Upper lobe of right lung (tissue), 1 donor: Measurements from ENCODE around the gene SMIM30. TPM values are rescaled to one million over a fixed set of nuclear protein-coding genes. Genes with fewer than 3 reads are reported as not detected.
"Not testable (repeated sequence)": the region's sequence is repeated elsewhere in the genome, so short reads cannot be mapped to it uniquely, and the experiment has no call there.

Experiments used
- ATAC-seq: fragments of 200-7000 bp; cut with Tn5 transposase; one replicate; pipeline ENCODE4 v1.9.1; 2020; ENCODE audit warnings: mild to moderate bottlenecking, moderate library complexity
- DNase-seq: peaks from one replicate; pipeline ENCODE4 v3.0.0-alpha.2; 2020
- H3K27ac ChIP-seq: fragments of 200-600 bp; one replicate; pipeline ENCODE4 v1.8.0; 2022
- H3K27me3 ChIP-seq: fragments of 200-600 bp; one replicate; pipeline ENCODE4 v1.8.0; 2022; ENCODE audit warnings: mild to moderate bottlenecking
- H3K36me3 ChIP-seq: fragments of 200-600 bp; one replicate; pipeline ENCODE4 v1.8.0; 2022
- H3K4me1 ChIP-seq: fragments of 200-600 bp; one replicate; pipeline ENCODE4 v1.8.0; 2022
- H3K4me3 ChIP-seq: fragments of 200-600 bp; one replicate; pipeline ENCODE4 v1.8.0; 2022; ENCODE audit warnings: mild to moderate bottlenecking
- H3K9me3 ChIP-seq: fragments of 200-600 bp; one replicate; pipeline ENCODE4 v1.8.0; 2022
- intact Hi-C: fragments of 100-400 bp; cut with DNase I; formaldehyde crosslinking; loops from one replicate; pipeline ENCODE4 v1.11.0; 2022
- long read RNA-seq: library from polyadenylated mRNA; unstranded; transcript quantifications from one replicate; pipeline ENCODE4 v2.0.0, GENCODE V29; 2021
- total RNA-seq: library from RNA; stranded (reverse); fragmentation: NEBNext Ultra II Directional; extraction: Animal tissue kit (Norgen Biotek cat#: 25700); gene quantifications from one replicate; pipeline ENCODE4 v1.2.1, GENCODE V29; 2021
- TF ChIP-seq, protein P1 (sequence below): fragments of 200-600 bp; IDR thresholded peaks from one replicate; pipeline ENCODE4 v1.8.0; 2022; ENCODE audit warnings: antibody characterized with exemption
- donor health status: DM: no; HTN: yes; CAD: no; lungs with severe emphysema.

SMIM30 gene, protein sequence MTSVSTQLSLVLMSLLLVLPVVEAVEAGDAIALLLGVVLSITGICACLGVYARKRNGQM
- total RNA-seq, result 48.5 TPM
- long read RNA-seq, partial matches to known transcripts, result 0 of 4 reads
- long read RNA-seq, other reads (novel, unspliced or antisense), result 0 of 4 reads

DNA sequence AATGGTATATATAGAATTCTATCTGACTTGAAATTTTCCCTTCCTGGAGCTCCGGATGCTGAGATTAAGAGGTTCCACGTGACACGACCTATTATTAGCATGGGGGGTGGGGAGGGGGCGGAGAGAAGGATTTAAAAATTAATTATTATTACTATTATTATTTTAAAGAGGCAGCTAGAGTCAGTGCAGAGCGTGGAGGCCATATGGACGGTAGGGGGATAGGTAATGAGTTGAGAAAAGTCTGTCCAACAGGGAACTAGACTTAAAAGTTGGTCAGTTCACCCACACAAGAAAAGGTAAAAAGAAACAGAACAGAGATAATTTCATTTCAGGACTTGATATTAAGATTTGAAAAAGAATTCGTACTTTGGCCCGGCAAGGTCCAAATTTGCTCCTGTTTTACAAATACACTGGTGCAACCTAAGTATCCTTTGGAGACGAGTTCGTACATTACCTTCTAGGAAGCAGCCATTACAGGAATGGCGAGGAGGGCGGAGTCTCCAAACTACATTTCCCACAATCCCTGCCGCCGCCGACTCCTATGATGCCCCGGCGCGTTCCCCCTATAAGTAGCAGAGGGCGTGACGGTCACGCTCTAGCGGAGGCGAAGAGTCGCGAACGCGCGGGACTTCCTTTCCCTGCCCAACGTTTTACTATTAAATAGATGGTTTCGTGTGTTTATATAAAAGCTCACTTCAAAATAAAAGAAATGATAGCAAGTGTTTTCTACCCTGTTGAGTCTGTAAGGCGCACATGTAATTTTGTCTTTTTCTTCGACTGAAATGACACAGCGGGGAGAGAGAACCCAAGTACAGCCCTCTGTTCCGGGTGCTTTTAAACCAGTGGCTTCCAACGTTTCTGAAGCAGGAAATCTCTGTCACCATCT, at the start of gene SMIM30:
TSS of gene SMIM30 (minus strand) at position 481 of the 886 bp plus-strand sequence. CDS start 976 bp downstream, outside the sequence.
- intact Hi-C loops, result no loop called here
- H3K4me3 ChIP-seq, result peak within 1 kb of the TSS; percentile 76
- no peaks in the 10 kb centered on the region for H3K9me3 ChIP-seq
- TF ChIP-seq, protein P1, sequence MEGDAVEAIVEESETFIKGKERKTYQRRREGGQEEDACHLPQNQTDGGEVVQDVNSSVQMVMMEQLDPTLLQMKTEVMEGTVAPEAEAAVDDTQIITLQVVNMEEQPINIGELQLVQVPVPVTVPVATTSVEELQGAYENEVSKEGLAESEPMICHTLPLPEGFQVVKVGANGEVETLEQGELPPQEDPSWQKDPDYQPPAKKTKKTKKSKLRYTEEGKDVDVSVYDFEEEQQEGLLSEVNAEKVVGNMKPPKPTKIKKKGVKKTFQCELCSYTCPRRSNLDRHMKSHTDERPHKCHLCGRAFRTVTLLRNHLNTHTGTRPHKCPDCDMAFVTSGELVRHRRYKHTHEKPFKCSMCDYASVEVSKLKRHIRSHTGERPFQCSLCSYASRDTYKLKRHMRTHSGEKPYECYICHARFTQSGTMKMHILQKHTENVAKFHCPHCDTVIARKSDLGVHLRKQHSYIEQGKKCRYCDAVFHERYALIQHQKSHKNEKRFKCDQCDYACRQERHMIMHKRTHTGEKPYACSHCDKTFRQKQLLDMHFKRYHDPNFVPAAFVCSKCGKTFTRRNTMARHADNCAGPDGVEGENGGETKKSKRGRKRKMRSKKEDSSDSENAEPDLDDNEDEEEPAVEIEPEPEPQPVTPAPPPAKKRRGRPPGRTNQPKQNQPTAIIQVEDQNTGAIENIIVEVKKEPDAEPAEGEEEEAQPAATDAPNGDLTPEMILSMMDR, result peak; percentile 7
- peak; percentile 95 for DNase-seq
- no peaks in the 10 kb centered on the region for H3K27me3 ChIP-seq
- peaks cover 10% of the 10 kb centered on the region for H3K36me3 ChIP-seq
- peak within 1 kb of the TSS; percentile 83 for H3K27ac ChIP-seq
- ATAC-seq, result peak; percentile 100
- peaks cover 4% of the 10 kb centered on the region for H3K4me1 ChIP-seq

DNA sequence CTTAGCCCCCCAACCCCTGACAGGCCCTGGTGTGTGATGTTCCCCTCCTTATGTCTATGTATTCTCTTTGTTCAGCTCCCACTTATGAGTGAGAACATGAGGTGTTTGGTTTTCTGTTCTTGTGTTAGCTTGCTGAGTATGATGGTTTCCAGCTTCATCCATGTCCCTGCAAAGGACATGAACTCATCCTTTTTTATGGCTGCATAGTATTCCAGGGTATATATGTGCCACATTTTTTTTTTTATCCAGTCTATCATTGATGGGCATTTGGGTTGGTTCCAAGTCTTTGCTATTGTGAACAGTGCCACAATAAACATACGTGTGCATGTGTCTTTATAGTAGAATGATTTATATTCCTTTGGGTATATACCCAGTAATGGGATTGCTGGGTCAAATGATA, 47.8 kb upstream of the SMIM30 start:
- H3K36me3 ChIP-seq, ATAC-seq, H3K27ac ChIP-seq, H3K4me1 ChIP-seq, H3K27me3 ChIP-seq, H3K4me3 ChIP-seq, intact Hi-C loops, H3K9me3 ChIP-seq, DNase-seq: not testable (repeated sequence)

DNA sequence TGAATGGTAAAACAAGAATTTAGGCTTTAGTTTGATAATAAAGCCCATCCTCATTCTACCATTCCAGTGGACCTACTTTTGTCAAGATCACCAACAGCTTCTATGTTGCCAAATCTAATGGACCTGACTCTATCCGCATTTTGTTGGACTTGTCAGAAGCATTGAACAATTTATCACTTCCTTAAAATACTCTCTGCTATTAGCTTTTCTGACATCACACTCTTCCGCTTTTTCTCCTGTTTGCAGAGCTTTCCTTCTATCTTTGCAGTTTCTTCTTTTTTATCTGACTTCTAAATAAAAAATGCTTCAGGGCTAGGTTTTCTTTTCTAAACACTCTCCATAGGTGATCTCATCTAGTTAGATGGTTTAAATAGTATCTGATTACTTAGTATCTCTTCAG, 42.7 kb upstream of the SMIM30 start:
- Histone ChIP-seq H3K27me3 (no peaks in the 10 kb centered on the region), H3K36me3 (no peaks in the 10 kb centered on the region), H3K4me3 (no peak overlapping the region), H3K4me1 (no peaks in the 10 kb centered on the region), H3K9me3 (no peaks in the 10 kb centered on the region), H3K27ac (no peak overlapping the region)
- ATAC-seq (no peak), DNase-seq (no peak)
- TF ChIP-seq, protein P1, result no peak
- intact Hi-C loops, result no loop called here

DNA sequence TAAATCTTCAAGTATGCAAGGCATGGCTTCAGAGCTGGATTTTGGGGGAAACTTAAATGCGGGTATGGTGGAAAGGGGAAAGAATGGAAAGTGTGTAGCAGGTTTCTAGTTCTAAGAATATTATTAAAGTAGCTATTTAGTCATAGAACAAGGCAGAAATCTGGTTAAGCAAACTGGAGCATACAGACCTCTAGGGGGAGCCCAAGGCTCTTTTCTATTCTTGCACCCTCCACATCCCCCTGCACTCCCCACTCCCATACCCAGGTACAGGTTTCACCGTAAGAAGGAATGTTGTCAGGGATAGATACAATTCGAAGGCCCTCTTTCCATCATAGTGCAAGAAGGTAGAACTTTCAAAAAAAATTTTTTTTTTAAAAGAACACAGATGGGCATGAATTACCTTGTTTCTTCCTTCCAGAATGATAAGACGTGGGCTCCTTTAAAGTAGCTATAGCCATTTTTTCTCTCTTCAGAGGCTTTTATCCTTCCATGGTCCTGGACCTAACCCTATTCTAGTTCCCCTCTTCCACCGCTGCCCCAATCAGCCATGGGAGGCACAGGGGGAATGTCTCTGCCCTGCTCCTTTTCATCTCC, 41.5 kb upstream of the SMIM30 start:
- DNase-seq, result no peak
- H3K4me1 ChIP-seq, result no peaks in the 10 kb centered on the region
- peak; percentile 76 for ATAC-seq
- H3K9me3 ChIP-seq, result no peaks in the 10 kb centered on the region
- H3K27me3 ChIP-seq, result no peaks in the 10 kb centered on the region
- H3K4me3 ChIP-seq, result no peak overlapping the region
- H3K36me3 ChIP-seq, result no peaks in the 10 kb centered on the region
- intact Hi-C loops, result no loop called here
- TF ChIP-seq, protein P1, result peak; percentile 52
- no peak overlapping the region for H3K27ac ChIP-seq

DNA sequence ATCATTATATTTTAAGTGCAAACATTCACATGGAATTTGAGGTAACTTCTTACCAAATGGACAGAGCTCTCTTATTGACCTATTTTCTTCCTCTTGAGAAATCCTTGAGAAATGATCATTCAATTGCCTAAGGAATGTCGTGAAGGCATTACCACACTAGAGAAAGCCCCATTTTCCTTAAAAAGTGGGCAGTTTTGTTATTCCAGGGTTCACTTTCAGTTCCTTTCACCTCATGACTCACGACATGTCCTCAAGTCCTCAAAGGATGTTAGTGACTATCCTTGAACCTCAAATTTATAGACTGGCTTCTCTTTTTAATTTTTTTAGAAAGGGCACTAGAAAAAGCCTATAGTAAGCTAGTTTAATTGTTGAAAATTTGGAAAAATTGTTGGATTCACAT, 40.4 kb upstream of the SMIM30 start:
- intact Hi-C loops, result no loop called here
- TF ChIP-seq, protein P1, result no peak
- Histone ChIP-seq H3K9me3 (no peaks in the 10 kb centered on the region), H3K27ac (no peak overlapping the region), H3K36me3 (no peaks in the 10 kb centered on the region), H3K4me3 (no peak overlapping the region), H3K27me3 (no peaks in the 10 kb centered on the region), H3K4me1 (no peaks in the 10 kb centered on the region)
- ATAC-seq (no peak), DNase-seq (no peak)

DNA sequence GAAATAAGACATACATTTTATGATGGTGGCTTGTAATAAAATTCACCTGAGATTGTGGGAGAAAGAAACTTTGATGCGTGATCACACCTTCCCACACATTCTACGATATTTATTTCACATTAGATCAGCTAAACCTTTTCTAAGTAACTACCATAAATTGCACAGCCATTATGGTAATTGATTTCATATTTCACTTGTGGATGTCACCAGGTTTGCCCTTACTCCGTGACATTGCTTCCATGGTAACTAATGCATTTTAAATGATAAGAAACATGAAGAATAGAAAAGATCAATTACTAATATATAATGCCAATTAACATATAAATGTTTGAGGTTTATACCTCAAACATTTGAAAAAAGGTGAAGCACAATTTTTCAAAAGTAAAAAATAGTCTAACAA, 35.8 kb upstream of the SMIM30 start:
- Histone ChIP-seq H3K36me3 (no peaks in the 10 kb centered on the region), H3K27me3 (no peaks in the 10 kb centered on the region), H3K9me3 (no peaks in the 10 kb centered on the region), H3K4me3 (no peak overlapping the region), H3K27ac (no peak overlapping the region), H3K4me1 (no peaks in the 10 kb centered on the region)
- TF ChIP-seq, protein P1, result no peak
- intact Hi-C loops, result no loop called here
- ATAC-seq, result no peak
- no peak for DNase-seq
